NCI-H1417 (cell line): ENCODE measurements around the gene LGALS7B.
"Not testable (repeated sequence)": the region's sequence is repeated elsewhere in the genome, so short reads cannot be mapped to it uniquely, and the experiment has no call there.

Experiments used
- DNase-seq, 3 experiments: peaks; one replicate each; lab custom pipeline; 2025; lab: John Stamatoyannopoulos, UW

LGALS7B gene

DNA sequence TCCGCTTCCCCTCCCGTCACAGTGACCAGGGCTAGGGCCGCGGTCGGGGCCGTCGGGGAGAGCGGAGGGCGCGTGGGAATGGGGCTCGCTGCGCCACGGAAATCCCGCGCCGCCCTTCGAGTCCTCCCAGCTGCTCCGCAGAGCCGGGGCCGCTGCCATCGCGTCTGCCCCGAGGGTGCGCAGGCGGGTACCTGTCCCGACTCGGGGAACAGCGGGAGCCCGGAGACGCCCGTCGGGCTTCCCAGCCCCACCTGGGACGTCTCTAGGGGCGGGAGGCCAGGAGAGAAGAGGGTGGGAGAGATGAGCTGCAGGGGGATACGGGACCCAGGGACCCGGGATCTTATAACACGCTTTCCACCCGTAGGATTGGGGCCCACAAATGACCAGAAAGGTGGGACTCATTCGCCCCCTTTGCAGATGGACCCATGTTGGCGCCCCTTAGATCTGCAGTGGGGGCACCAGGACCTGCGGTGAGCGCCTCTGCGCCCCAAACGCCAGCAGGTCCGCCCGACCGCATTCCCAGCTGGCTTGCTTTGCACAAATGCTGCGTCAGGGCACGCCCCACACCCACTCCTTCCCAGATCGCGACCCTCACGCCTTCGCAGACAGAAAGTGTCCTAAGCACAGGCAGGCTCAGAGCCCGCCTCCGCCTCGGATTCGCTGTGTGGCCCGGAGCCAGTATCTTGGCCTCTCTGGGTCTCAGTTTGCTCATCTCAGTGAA is 18.6 kb upstream of the LGALS7B start:
- not testable (repeated sequence) for DNase-seq

DNA sequence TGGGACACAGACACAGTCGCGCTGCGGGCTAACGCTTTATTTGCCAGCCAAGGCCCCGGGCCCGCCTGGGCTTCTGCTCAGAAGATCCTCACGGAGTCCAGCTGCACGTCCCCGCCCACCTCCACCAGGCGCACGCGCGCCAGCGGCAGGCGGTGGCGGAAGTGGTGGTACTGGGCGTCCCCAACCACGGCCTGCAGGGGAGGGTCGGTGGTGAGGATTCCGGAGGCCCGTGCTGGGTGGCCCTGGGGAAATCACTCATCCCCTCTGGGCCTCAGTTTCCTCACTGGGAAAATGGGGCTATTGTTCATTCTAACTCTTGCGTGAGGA is 18.1 kb upstream of the LGALS7B start:
- DNase-seq: not testable (repeated sequence)

DNA sequence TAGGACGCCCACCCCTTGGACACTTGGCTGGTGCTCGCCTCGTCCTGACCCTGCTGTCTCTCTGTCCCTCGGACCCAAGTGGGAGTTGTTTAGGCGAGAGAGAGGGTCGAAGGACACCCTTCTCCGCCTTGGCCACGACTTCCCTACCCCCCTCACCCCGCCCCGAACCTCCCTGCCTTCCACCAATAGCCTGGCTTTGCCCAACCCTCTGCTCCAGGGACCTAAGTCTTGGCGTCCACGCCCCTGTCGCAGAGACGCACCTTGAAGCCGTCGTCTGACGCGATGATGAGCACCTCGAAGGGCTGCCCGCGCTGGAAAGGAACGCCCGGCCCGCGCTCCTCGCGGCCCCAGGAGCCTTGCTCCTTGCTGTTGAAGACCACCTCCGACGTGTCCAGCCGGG is 17.4 kb upstream of the LGALS7B start:
- not testable (repeated sequence) for DNase-seq

GRCh38 chr19:38773469-38774177 is 15.4 kb upstream of the LGALS7B start, which contains the start of gene LGALS7:
Gene LGALS7, minus strand, starts transcription at chr19:38773517. Its CDS starts 25 bp downstream, at chr19:38773492.
- DNase-seq: no peak

GRCh38 chr19:38774181-38774950 is 14.6 kb upstream of the LGALS7B start:
- DNase-seq: no peak

GRCh38 chr19:38778733-38779132 is 10.3 kb upstream of the LGALS7B start:
- no peak for DNase-seq

DNA sequence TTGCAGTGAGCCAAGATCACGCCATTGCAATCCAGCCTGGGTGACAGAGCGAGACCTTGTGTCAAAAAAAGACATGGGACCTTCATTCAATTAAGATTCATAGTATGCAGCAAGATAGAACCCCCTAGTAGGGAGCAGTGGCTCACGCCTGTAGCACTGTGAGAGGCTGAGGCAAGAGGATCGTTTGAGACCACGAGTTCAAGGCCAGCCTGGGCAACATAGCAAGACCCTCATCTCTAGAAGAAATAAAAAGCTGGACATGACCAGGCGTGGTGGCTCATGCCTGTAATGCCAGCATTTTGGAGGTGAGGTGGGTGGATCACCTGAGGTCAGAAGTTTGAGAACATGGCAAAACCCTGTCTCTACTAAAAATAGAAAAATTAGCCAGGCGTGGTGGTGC is 8.6 kb upstream of the LGALS7B start:
- no peak for DNase-seq

DNA sequence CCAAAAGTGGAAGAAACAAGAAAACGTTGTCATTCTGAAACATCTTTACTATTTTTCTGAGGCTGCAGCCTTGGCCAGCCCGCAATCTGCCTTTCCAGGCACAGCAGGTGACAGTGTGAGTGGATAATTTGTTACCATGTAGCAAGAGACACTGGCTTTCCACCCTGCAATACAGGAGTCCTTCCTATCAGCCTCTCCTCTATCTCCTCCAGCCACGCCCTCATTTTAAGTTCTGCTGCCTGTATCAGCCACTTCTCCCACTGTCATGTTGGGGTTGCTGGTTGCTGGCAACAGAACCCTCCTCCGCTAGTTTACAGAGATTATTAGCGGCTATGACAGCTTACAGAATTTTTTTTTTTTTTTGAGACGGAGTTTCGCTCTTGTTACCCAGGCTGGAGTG is 7.9 kb upstream of the LGALS7B start:
- DNase-seq: peak in 2 of 3 experiments; percentile 2 to 53

- DNase-seq: not testable (repeated sequence)
Observed at GRCh38 chr19:38782212-38782611, 6.8 kb upstream of the LGALS7B start.

DNA sequence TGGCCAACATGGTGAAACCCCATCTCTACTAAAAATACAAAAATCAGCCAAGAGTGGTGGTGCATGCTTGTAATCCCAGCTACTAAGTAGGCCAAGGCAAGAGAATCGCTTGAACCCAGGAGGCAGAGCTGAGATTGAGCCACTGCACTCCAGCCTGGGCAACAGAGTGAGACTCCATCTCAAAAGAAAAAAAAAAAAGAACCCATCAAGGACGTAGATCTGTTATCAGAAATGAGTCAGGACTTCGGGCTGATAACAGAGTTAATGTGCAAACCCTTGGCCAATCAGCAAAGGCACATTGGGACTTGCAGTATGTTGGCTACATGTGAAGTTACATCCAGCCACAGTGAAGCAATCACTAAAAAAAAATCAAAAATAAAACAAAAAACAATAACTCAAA is 4.8 kb upstream of the LGALS7B start:
- DNase-seq: no peak

GRCh38 chr19:38785187-38785699 is 3.8 kb upstream of the LGALS7B start:
- no peak for DNase-seq

DNA sequence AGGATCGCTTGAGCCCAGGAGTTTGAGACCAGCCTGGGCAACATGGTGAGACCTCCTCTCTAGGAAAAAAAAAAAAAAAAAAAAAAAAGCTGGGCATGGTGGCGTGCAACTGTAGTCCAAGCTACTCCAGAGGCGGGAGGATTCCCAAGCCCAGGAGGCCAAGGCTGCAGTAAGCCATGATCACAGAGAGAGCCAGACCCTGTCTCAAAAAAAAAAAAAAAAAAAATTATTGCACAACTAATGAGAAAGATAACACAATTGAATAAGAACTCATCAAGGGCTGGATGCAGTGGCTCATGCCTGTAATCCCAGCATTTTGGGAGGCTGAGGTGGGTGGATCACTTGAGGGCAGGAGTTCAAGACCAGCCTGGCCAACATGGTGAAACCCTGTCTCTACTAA is 2.9 kb upstream of the LGALS7B start:
- DNase-seq: not testable (repeated sequence)

GRCh38 chr19:38786572-38787265 is 2.3 kb upstream of the LGALS7B start:
- DNase-seq: peak in 1 of 3 experiments; percentile 5

DNA sequence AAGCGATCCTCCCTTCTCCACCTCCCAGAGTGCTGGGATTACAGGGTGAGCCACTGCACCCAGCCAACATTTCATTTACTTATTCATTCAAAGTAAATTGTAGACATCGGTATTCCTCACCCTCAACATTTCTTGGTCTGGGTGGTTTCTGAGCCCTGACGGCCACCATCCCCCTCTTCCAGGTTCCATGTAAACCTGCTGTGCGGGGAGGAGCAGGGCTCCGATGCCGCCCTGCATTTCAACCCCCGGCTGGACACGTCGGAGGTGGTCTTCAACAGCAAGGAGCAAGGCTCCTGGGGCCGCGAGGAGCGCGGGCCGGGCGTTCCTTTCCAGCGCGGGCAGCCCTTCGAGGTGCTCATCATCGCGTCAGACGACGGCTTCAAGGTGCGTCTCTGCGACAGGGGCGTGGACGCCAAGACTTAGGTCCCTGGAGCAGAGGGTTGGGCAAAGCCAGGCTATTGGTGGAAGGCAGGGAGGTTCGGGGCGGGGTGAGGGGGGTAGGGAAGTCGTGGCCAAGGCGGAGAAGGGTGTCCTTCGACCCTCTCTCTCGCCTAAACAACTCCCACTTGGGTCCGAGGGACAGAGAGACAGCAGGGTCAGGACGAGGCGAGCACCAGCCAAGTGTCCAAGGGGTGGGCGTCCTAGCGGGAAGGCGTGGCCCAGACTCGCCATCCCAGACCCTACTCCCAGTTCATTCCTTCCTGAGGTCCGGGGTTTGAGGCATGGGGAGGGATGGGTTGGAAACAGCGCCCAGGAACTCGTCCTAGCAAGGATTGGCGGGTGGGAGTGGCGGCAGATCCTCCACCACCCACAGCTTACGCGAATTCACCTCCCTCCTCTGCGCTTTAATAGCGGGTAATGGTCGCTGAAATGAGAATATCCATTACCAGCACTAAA is 1.8 kb downstream of the LGALS7B start:
- DNase-seq: not testable (repeated sequence)

DNA sequence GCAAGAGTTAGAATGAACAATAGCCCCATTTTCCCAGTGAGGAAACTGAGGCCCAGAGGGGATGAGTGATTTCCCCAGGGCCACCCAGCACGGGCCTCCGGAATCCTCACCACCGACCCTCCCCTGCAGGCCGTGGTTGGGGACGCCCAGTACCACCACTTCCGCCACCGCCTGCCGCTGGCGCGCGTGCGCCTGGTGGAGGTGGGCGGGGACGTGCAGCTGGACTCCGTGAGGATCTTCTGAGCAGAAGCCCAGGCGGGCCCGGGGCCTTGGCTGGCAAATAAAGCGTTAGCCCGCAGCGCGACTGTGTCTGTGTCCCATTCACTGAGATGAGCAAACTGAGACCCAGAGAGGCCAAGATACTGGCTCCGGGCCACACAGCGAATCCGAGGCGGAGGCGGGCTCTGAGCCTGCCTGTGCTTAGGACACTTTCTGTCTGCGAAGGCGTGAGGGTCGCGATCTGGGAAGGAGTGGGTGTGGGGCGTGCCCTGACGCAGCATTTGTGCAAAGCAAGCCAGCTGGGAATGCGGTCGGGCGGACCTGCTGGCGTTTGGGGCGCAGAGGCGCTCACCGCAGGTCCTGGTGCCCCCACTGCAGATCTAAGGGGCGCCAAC is 2.6 kb downstream of the LGALS7B start:
- DNase-seq: not testable (repeated sequence)

GRCh38 chr19:38792250-38793111 is 3.5 kb downstream of the LGALS7B start:
- DNase-seq: no peak

DNA sequence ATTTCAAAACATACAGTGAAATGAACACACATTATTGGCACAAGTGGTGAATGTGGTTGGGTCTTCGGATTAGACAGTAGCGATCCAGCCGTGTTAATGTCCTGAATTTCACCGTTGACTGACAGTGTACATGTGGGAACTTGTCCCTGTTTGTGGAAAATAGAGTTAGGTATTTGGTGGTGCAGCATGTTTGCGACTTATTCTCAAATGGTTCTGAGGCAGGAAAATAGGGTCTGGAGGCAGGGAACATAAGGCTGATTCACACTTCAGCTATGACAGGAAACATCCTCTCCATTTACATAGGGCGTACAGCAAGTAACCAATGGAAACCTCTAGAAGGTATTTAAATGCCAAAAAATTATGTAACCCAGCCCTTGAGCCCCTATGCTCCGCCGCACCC is 4.2 kb downstream of the LGALS7B start:
- peak in 1 of 3 experiments; percentile 29 for DNase-seq

GRCh38 chr19:38793671-38794070 is 4.7 kb downstream of the LGALS7B start:
- DNase-seq: no peak

DNA sequence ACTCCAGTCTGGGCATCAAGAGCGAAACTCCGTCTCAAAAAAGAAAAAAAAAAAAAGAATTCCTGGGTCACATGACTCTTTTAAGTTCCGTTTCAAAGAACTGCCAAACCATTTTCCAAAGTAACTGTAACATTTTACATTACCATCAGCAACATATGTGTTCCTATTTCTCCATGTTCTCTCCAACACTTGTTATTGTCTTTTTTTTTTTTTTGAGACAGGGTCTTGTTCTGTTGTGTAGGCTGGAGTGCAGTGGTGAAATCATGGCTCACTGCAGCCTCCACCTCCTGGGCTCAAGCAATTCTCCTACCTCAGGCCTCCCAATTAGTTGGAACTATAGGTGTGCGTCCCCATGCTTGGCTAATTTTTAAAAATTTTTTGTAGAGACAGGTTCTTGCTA is 6.5 kb downstream of the LGALS7B start:
- no peak for DNase-seq
